Mesendoderm (in vitro differentiated cells): ENCODE results near the gene KCMF1.

ENCODE experiments used
- DNase-seq: peaks from one replicate; pipeline ENCODE4 v3.0.0; 2013
- H2AK5ac ChIP-seq: 2 replicates; pipeline ENCODE4 v1.6.1; 2013; ENCODE audit warnings: low read length, inconsistent platforms
- H2BK120ac ChIP-seq: 2 replicates; pipeline ENCODE4 v1.6.1; 2013; ENCODE audit warnings: low read depth, mild to moderate bottlenecking, low read length, moderate library complexity, mixed read lengths
- H2BK15ac ChIP-seq: replicated peaks from 2 replicates; pipeline ENCODE4 v1.6.1; 2013; ENCODE audit warnings: low read depth, mild to moderate bottlenecking, moderate library complexity
- H2BK5ac ChIP-seq: 2 replicates; pipeline ENCODE4 v1.6.1; 2013; ENCODE audit warnings: low read length, inconsistent platforms
- H3K18ac ChIP-seq: 2 replicates; pipeline ENCODE4 v1.6.1; 2013; ENCODE audit warnings: mild to moderate bottlenecking, low read length, mixed read lengths
- H3K23ac ChIP-seq: one replicate; pipeline ENCODE4 v1.6.1; 2013; ENCODE audit warnings: low read length
- H3K27ac ChIP-seq: 2 replicates; pipeline ENCODE4 v1.5.1; 2013; ENCODE audit warnings: low read depth, mild to moderate bottlenecking, inconsistent platforms, low read length, moderate library complexity
- H3K27me3 ChIP-seq: 2 replicates; pipeline ENCODE4 v1.6.1; 2013; ENCODE audit warnings: low read length, control low read depth, mild to moderate bottlenecking, inconsistent platforms; ENCODE audit not compliant: insufficient read depth, poor library complexity
- H3K36me3 ChIP-seq: 2 replicates; pipeline ENCODE4 v1.6.1; 2013; ENCODE audit warnings: low read length, inconsistent platforms; ENCODE audit not compliant: control insufficient read depth, insufficient read depth
- H3K4ac ChIP-seq: one replicate; pipeline ENCODE4 v1.6.1; 2013; ENCODE audit warnings: low read depth, mild to moderate bottlenecking, low read length, moderate library complexity
- H3K4me1 ChIP-seq: 2 replicates; pipeline ENCODE4 v1.6.1; 2013; ENCODE audit warnings: low read depth, low read length, inconsistent platforms; ENCODE audit not compliant: control insufficient read depth
- H3K4me2 ChIP-seq: 2 replicates; pipeline ENCODE4 v1.6.1; 2013; ENCODE audit warnings: low read length
- H3K4me3 ChIP-seq: 2 replicates; pipeline ENCODE4 v1.5.1; 2013; ENCODE audit warnings: mild to moderate bottlenecking, low read length
- H3K56ac ChIP-seq: one replicate; pipeline ENCODE4 v1.6.1; 2013; ENCODE audit warnings: low read length
- H3K79me1 ChIP-seq: 2 replicates; pipeline ENCODE4 v1.6.1; 2013; ENCODE audit warnings: low read length, inconsistent platforms
- H3K79me2 ChIP-seq: 2 replicates; pipeline ENCODE4 v1.6.1; 2013; ENCODE audit warnings: mild to moderate bottlenecking, low read length; ENCODE audit not compliant: control insufficient read depth, insufficient read depth
- H3K9ac ChIP-seq: 2 replicates; pipeline ENCODE4 v1.6.1; 2013; ENCODE audit warnings: low read length, inconsistent platforms
- H4K5ac ChIP-seq: one replicate; pipeline ENCODE4 v1.6.1; 2013; ENCODE audit warnings: low read length
- H4K8ac ChIP-seq: one replicate; pipeline ENCODE4 v1.6.1; 2013; ENCODE audit warnings: low read depth, mild to moderate bottlenecking, control low read depth, low read length, moderate library complexity
- WGBS: extraction: QIAGEN DNeasy Blood & Tissue Kit; methylation state at CpG from one replicate; pipeline ENCODE4 v1.1.7; 2013; ENCODE audit warnings: low lambda C conversion rate, missing lambda C conversion rate; ENCODE audit not compliant: insufficient coverage; ENCODE audit errors: extremely low coverage; 5-methylcytosine and 5-hydroxymethylcytosine counted together

The KCMF1 gene

GRCh38 chr2:84927275-84927627 is 43.7 kb upstream of the KCMF1 start:
- H4K8ac ChIP-seq, result no peak overlapping the region
- H3K4me1 ChIP-seq, result no peaks in the 10 kb centered on the region
- H3K9ac ChIP-seq, result no peak overlapping the region
- H3K23ac ChIP-seq, result no peak overlapping the region
- H3K27me3 ChIP-seq, result no peaks in the 10 kb centered on the region
- DNase-seq, result no peak
- H3K4me3 ChIP-seq, result no peak overlapping the region
- H2AK5ac ChIP-seq, result no peak overlapping the region
- H3K27ac ChIP-seq, result no peak overlapping the region
- H3K79me2 ChIP-seq, result no peaks in the 10 kb centered on the region
- WGBS, result no CpG with 5 or more reads among the region's 3 CpGs
- H2BK15ac ChIP-seq, result no peak overlapping the region
- no peak overlapping the region for H3K18ac ChIP-seq
- no peaks in the 10 kb centered on the region for H3K36me3 ChIP-seq
- no peak overlapping the region for H4K5ac ChIP-seq
- no peak overlapping the region for H2BK120ac ChIP-seq
- H3K4ac ChIP-seq, result no peak overlapping the region
- no peaks in the 10 kb centered on the region for H3K79me1 ChIP-seq
- H3K56ac ChIP-seq, result no peak overlapping the region
- no peak overlapping the region for H2BK5ac ChIP-seq
- H3K4me2 ChIP-seq, result no peak overlapping the region

GRCh38 chr2:84931384-84931821 is 39.6 kb upstream of the KCMF1 start:
- no peak overlapping the region for H4K8ac ChIP-seq
- no peak for DNase-seq
- H3K79me2 ChIP-seq, result no peaks in the 10 kb centered on the region
- no peak overlapping the region for H3K9ac ChIP-seq
- H3K79me1 ChIP-seq, result no peaks in the 10 kb centered on the region
- no peak overlapping the region for H3K56ac ChIP-seq
- H4K5ac ChIP-seq, result no peak overlapping the region
- H3K4me1 ChIP-seq, result no peaks in the 10 kb centered on the region
- H3K23ac ChIP-seq, result no peak overlapping the region
- H3K4me3 ChIP-seq, result no peak overlapping the region
- H2AK5ac ChIP-seq, result no peak overlapping the region
- no peaks in the 10 kb centered on the region for H3K36me3 ChIP-seq
- no CpG with 5 or more reads among the region's 1 CpG for whole genome bisulfite sequencing
- no peak overlapping the region for H3K4ac ChIP-seq
- H3K4me2 ChIP-seq, result no peak overlapping the region
- H3K18ac ChIP-seq, result no peak overlapping the region
- no peak overlapping the region for H2BK5ac ChIP-seq
- H2BK120ac ChIP-seq, result no peak overlapping the region
- H3K27me3 ChIP-seq, result no peaks in the 10 kb centered on the region
- no peak overlapping the region for H2BK15ac ChIP-seq
- no peak overlapping the region for H3K27ac ChIP-seq

- H3K4ac ChIP-seq, result no peak overlapping the region
- no peak overlapping the region for H2BK5ac ChIP-seq
- DNase-seq, result no peak
- H3K79me2 ChIP-seq, result no peaks in the 10 kb centered on the region
- no peak overlapping the region for H3K18ac ChIP-seq
- H4K8ac ChIP-seq, result no peak overlapping the region
- H3K36me3 ChIP-seq, result no peaks in the 10 kb centered on the region
- no peak overlapping the region for H2AK5ac ChIP-seq
- H3K27me3 ChIP-seq, result no peaks in the 10 kb centered on the region
- no peak overlapping the region for H4K5ac ChIP-seq
- no CpG with 5 or more reads among the region's 5 CpGs for whole genome bisulfite sequencing
- H3K27ac ChIP-seq, result no peak overlapping the region
- H3K9ac ChIP-seq, result no peak overlapping the region
- H2BK120ac ChIP-seq, result no peak overlapping the region
- H3K23ac ChIP-seq, result no peak overlapping the region
- no peak overlapping the region for H2BK15ac ChIP-seq
- H3K4me3 ChIP-seq, result no peak overlapping the region
- H3K79me1 ChIP-seq, result no peaks in the 10 kb centered on the region
- H3K56ac ChIP-seq, result no peak overlapping the region
- H3K4me1 ChIP-seq, result peaks cover 3% of the 10 kb centered on the region
- no peak overlapping the region for H3K4me2 ChIP-seq
These were observed 32.6 kb upstream of the KCMF1 start for GRCh38 chr2:84938194-84938879.

- Histone ChIP-seq H3K27ac (no peak overlapping the region), H2BK5ac (no peak overlapping the region), H3K79me2 (no peaks in the 10 kb centered on the region), H3K4me1 (peaks cover 3% of the 10 kb centered on the region), H3K18ac (no peak overlapping the region), H3K23ac (no peak overlapping the region), H3K56ac (peak overlapping the region; percentile 22), H4K8ac (no peak overlapping the region), H3K36me3 (no peaks in the 10 kb centered on the region), H3K27me3 (no peaks in the 10 kb centered on the region), H2BK120ac (no peak overlapping the region), H3K4me2 (no peak overlapping the region), H3K9ac (no peak overlapping the region), H3K4me3 (no peak overlapping the region), H2BK15ac (no peak overlapping the region), H2AK5ac (no peak overlapping the region), H3K4ac (peak overlapping the region; percentile 27), H3K79me1 (no peaks in the 10 kb centered on the region), H4K5ac (no peak overlapping the region)
- WGBS, result no CpG with 5 or more reads among the region's 9 CpGs
- no peak for DNase-seq
These were observed 31.4 kb upstream of the KCMF1 start for GRCh38 chr2:84939426-84940087.

- no peaks in the 10 kb centered on the region for H3K79me2 ChIP-seq
- no peak overlapping the region for H3K18ac ChIP-seq
- no peak overlapping the region for H3K23ac ChIP-seq
- H2BK5ac ChIP-seq, result no peak overlapping the region
- H3K4me3 ChIP-seq, result no peak overlapping the region
- H3K56ac ChIP-seq, result peak overlapping the region; percentile 22
- H3K79me1 ChIP-seq, result no peaks in the 10 kb centered on the region
- WGBS, result no CpG with 5 or more reads among the region's 3 CpGs
- no peaks in the 10 kb centered on the region for H3K27me3 ChIP-seq
- no peak overlapping the region for H3K27ac ChIP-seq
- H3K4ac ChIP-seq, result no peak overlapping the region
- no peak overlapping the region for H4K5ac ChIP-seq
- H3K4me1 ChIP-seq, result peaks cover 3% of the 10 kb centered on the region
- no peak overlapping the region for H2AK5ac ChIP-seq
- H3K9ac ChIP-seq, result no peak overlapping the region
- H3K4me2 ChIP-seq, result no peak overlapping the region
- no peak overlapping the region for H2BK120ac ChIP-seq
- no peak for DNase-seq
- H4K8ac ChIP-seq, result no peak overlapping the region
- H3K36me3 ChIP-seq, result no peaks in the 10 kb centered on the region
- H2BK15ac ChIP-seq, result no peak overlapping the region
These were observed 30.9 kb upstream of the KCMF1 start for GRCh38 chr2:84940088-84940470.
